CD4-positive, alpha-beta T cell treated with Interleukin-10 for 1 hour (primary cell): Measurements from ENCODE around the gene ZNF662.
A peak's percentile ranks its signal among the peaks of the same experiment; 100 is the strongest.

ENCODE experiments used
- DNase-seq: peaks from one replicate; pipeline ENCODE4 v3.0.0-alpha.2; 2020

ZNF662 gene

GRCh38 chr3:42891042-42891441, 14.9 kb upstream of the ZNF662 start:
- no peak for DNase-seq

GRCh38 chr3:42892169-42892568, 13.8 kb upstream of the ZNF662 start:
- DNase-seq: no peak

- DNase-seq: no peak
These were observed 13.1 kb upstream of the ZNF662 start for GRCh38 chr3:42892807-42893206.

- DNase-seq: no peak
These were observed 11.0 kb upstream of the ZNF662 start for GRCh38 chr3:42894698-42895579.

- no peak for DNase-seq
These were observed 10.4 kb upstream of the ZNF662 start for GRCh38 chr3:42895580-42895868.

GRCh38 chr3:42898896-42899675, 6.9 kb upstream of the ZNF662 start:
- no peak for DNase-seq

GRCh38 chr3:42900226-42901072, 5.5 kb upstream of the ZNF662 start:
- DNase-seq: no peak

GRCh38 chr3:42901073-42901415, 4.9 kb upstream of the ZNF662 start:
- no peak for DNase-seq

- DNase-seq: no peak
These were observed 3.7 kb upstream of the ZNF662 start for GRCh38 chr3:42902257-42902656.

- no peak for DNase-seq
These were observed 1.9 kb upstream of the ZNF662 start for GRCh38 chr3:42904076-42904475.

- DNase-seq: no peak
These were observed 237 bp upstream of the ZNF662 start for GRCh38 chr3:42905740-42906069.

GRCh38 chr3:42906848-42907183, 874 bp downstream of the ZNF662 start:
- no peak for DNase-seq

GRCh38 chr3:42908675-42909074, 2.7 kb downstream of the ZNF662 start:
- DNase-seq: no peak

GRCh38 chr3:42911551-42911950, 5.6 kb downstream of the ZNF662 start:
- no peak for DNase-seq

GRCh38 chr3:42914771-42915515, 9.0 kb downstream of the ZNF662 start:
- DNase-seq: no peak

- DNase-seq: no peak
These were observed 17.7 kb downstream of the ZNF662 start for GRCh38 chr3:42923606-42924005.

GRCh38 chr3:42926310-42926709, 20.4 kb downstream of the ZNF662 start:
- peak; percentile 7 for DNase-seq

GRCh38 chr3:42934111-42934510, 28.2 kb downstream of the ZNF662 start:
- no peak for DNase-seq

- no peak for DNase-seq
These were observed 29.0 kb downstream of the ZNF662 start for GRCh38 chr3:42934910-42935309.

GRCh38 chr3:42935472-42935871, 29.5 kb downstream of the ZNF662 start:
- DNase-seq: peak; percentile 21

GRCh38 chr3:42936157-42936981, 30.4 kb downstream of the ZNF662 start:
- no peak for DNase-seq

- DNase-seq: no peak
These were observed 31.4 kb downstream of the ZNF662 start for GRCh38 chr3:42937334-42937733.
